ENCODE results near the gene ATF4.
A peak's percentile ranks its signal among the peaks of the same experiment; 100 is the strongest.

The ATF4 gene

GRCh38 chr22:39528681-39529486 lies 8.5 kb downstream of the ATF4 start:
- DNase-seq (ENCODE audit: low read depth), result no peak

- no peak for DNase-seq (ENCODE audit: low read depth)
Observed at GRCh38 chr22:39529487-39529851, 9.1 kb downstream of the ATF4 start.

GRCh38 chr22:39530116-39530515 lies 9.8 kb downstream of the ATF4 start:
- DNase-seq (ENCODE audit: low read depth), result no peak

- no peak for DNase-seq (ENCODE audit: low read depth)
Observed at GRCh38 chr22:39530692-39531331, 10.4 kb downstream of the ATF4 start.

GRCh38 chr22:39532215-39533073 lies 12.1 kb downstream of the ATF4 start, which contains the start of gene RPS19BP1:
RPS19BP1 (minus strand) TSS chr22:39532748; CDS start chr22:39532738, 10 bp downstream.
- DNase-seq (ENCODE audit: low read depth), result peak; percentile 98

- DNase-seq (ENCODE audit: low read depth), result no peak
Observed at GRCh38 chr22:39534092-39534506, 13.7 kb downstream of the ATF4 start.

- no peak for DNase-seq (ENCODE audit: low read depth)
Observed at GRCh38 chr22:39534591-39535356, 14.4 kb downstream of the ATF4 start.

GRCh38 chr22:39535357-39535725 lies 15.0 kb downstream of the ATF4 start:
- no peak for DNase-seq (ENCODE audit: low read depth)

- no peak for DNase-seq (ENCODE audit: low read depth)
Observed at GRCh38 chr22:39535831-39536449, 15.6 kb downstream of the ATF4 start.

- no peak for DNase-seq (ENCODE audit: low read depth)
Observed at GRCh38 chr22:39536711-39537110, 16.3 kb downstream of the ATF4 start.

GRCh38 chr22:39537975-39538374 lies 17.6 kb downstream of the ATF4 start:
- DNase-seq (ENCODE audit: low read depth), result no peak

- DNase-seq (ENCODE audit: low read depth), result no peak
Observed at GRCh38 chr22:39543095-39543494, 22.7 kb downstream of the ATF4 start.

- no peak for DNase-seq (ENCODE audit: low read depth)
Observed at GRCh38 chr22:39545386-39546365, 25.3 kb downstream of the ATF4 start.

- DNase-seq (ENCODE audit: low read depth), result no peak
Observed at GRCh38 chr22:39546889-39547586, 26.7 kb downstream of the ATF4 start.

- no peak for DNase-seq (ENCODE audit: low read depth)
Observed at GRCh38 chr22:39547587-39547947, 27.2 kb downstream of the ATF4 start.

- no peak for DNase-seq (ENCODE audit: low read depth)
Observed at GRCh38 chr22:39553429-39553828, 33.1 kb downstream of the ATF4 start.

- no peak for DNase-seq (ENCODE audit: low read depth)
Observed at GRCh38 chr22:39554151-39554550, 33.8 kb downstream of the ATF4 start.

- no peak for DNase-seq (ENCODE audit: low read depth)
Observed at GRCh38 chr22:39556970-39557841, 36.8 kb downstream of the ATF4 start.
